H1 (cell line): ENCODE measurements around the gene NEUROG1. TPM values are rescaled to one million over a fixed set of nuclear protein-coding genes. Genes with fewer than 3 reads are reported as not detected.

Experiments
- CTCF ChIA-PET: fragments of 300-600 bp; sonication (Branson Sonifier 250); formaldehyde crosslinking; loops from one replicate; lab custom pipeline; 2021; ENCODE audit not compliant: partially characterized antibody; lab: Charles Lee
- POLR2A ChIA-PET: fragments of 300-600 bp; sonication (Branson Sonifier 250); formaldehyde crosslinking; loops from one replicate; lab custom pipeline; 2021; ENCODE audit warnings: inconsistent platforms; ENCODE audit not compliant: partially characterized antibody; lab: Charles Lee
- DNase-seq, 2 experiments: peaks; one replicate each; pipeline versions ENCODE4 v3.0.0 to v3.0.0-alpha.2; 2010 to 2022; ENCODE audit warnings: low spot score in 2 of 2, low read depth in 1 of 2, mixed read lengths in 1 of 2
- FAIRE-seq: peaks from 2 replicates; lab custom pipeline; 2011; peaks lifted over from hg19 to GRCh38; lab: Jason Lieb, UNC
- H2AFZ ChIP-seq: 2 replicates; pipeline ENCODE4 v1.8.1; 2012; ENCODE audit warnings: low read length, inconsistent platforms
- H2AK5ac ChIP-seq: 2 replicates; pipeline ENCODE4 v1.6.1; 2013; ENCODE audit warnings: low read depth, low read length
- H2BK120ac ChIP-seq: replicated peaks from 2 replicates; pipeline ENCODE3; 2013; ENCODE audit warnings: low read depth, low read length, inconsistent platforms
- H2BK12ac ChIP-seq: 2 replicates; pipeline ENCODE4 v1.6.1; 2013; ENCODE audit warnings: low read depth, low read length
- H2BK15ac ChIP-seq: 2 replicates; pipeline ENCODE4 v1.6.1; 2013; ENCODE audit warnings: low read length
- H2BK20ac ChIP-seq: 2 replicates; pipeline ENCODE4 v1.6.1; 2013; ENCODE audit warnings: low read length
- H2BK5ac ChIP-seq: 2 replicates; pipeline ENCODE4 v1.6.1; 2013; ENCODE audit warnings: low read depth, low read length
- H3K14ac ChIP-seq: 2 replicates; pipeline ENCODE4 v1.6.1; 2013; ENCODE audit warnings: inconsistent platforms; ENCODE audit not compliant: insufficient read length
- H3K18ac ChIP-seq: 2 replicates; pipeline ENCODE4 v1.6.1; 2013; ENCODE audit warnings: low read length; ENCODE audit errors: extremely low read depth
- H3K23ac ChIP-seq: 2 replicates; pipeline ENCODE4 v1.6.1; 2013; ENCODE audit warnings: inconsistent platforms; ENCODE audit not compliant: insufficient read length
- H3K23me2 ChIP-seq: 2 replicates; pipeline ENCODE4 v1.6.1; 2013; ENCODE audit warnings: low read depth, low read length
- H3K27ac ChIP-seq: 2 replicates; pipeline ENCODE4 v1.6.1; 2011; ENCODE audit warnings: low read depth, low read length, inconsistent platforms
- H3K27me3 ChIP-seq, 4 experiments: replicated peaks in 1 of 4; 1 replicate in 1 of 4; 2 replicates in 3 of 4; pipeline versions ENCODE4 v1.6.1 to v1.8.1; 2011 to 2013; ENCODE audit warnings: low read length in 3 of 4, mild to moderate bottlenecking in 3 of 4, inconsistent platforms in 2 of 4, mixed read lengths in 2 of 4, moderate library complexity in 1 of 4; ENCODE audit not compliant: control insufficient read depth in 3 of 4, insufficient read depth in 3 of 4; ENCODE audit errors: extremely low read depth in 1 of 4
- H3K36me3 ChIP-seq, 4 experiments: 2 replicates each; pipeline versions ENCODE4 v1.6.1 to v1.8.1; 2011 to 2013; ENCODE audit warnings: mild to moderate bottlenecking in 4 of 4, low read length in 3 of 4, moderate library complexity in 2 of 4, control low read depth in 1 of 4, inconsistent platforms in 1 of 4; ENCODE audit not compliant: insufficient read depth in 4 of 4, control insufficient read depth in 2 of 4
- H3K4ac ChIP-seq: replicated peaks from 2 replicates; pipeline ENCODE3; 2013; ENCODE audit warnings: low read length, low read depth, mixed read lengths, inconsistent platforms; ENCODE audit not compliant: insufficient read length
- H3K4me1 ChIP-seq, 4 experiments: replicated peaks in 1 of 4; 1 replicate in 1 of 4; 2 replicates in 3 of 4; pipeline versions ENCODE4 v1.6.1 to v1.8.1; 2011 to 2013; ENCODE audit warnings: low read length in 3 of 4, inconsistent platforms in 2 of 4, mixed read lengths in 1 of 4; ENCODE audit not compliant: insufficient read depth in 4 of 4, control insufficient read depth in 3 of 4
- H3K4me2 ChIP-seq, 2 experiments: 2 replicates each; pipeline versions ENCODE4 v1.6.1 to v1.8.1; 2011 to 2013; ENCODE audit warnings: low read depth in 2 of 2, low read length in 2 of 2, control low read depth in 1 of 2, inconsistent platforms in 1 of 2, mild to moderate bottlenecking in 1 of 2; ENCODE audit not compliant: insufficient read depth in 1 of 2
- H3K4me3 ChIP-seq, 4 experiments: fragments of 200-600, 300-600 bp in 1 of 4; sonication (generic), shearing (Covaris generic), sonication (Bioruptor Twin) in 1 of 4; 2 replicates each; pipeline versions ENCODE4 v1.5.1 to v1.8.1; 2011 to 2016; ENCODE audit warnings: low read length in 4 of 4, low read depth in 3 of 4, control low read depth in 2 of 4, inconsistent platforms in 2 of 4, mild to moderate bottlenecking in 2 of 4, mixed read lengths in 1 of 4, moderate library complexity in 1 of 4; ENCODE audit not compliant: insufficient read depth in 2 of 4; ENCODE audit errors: extremely low read depth in 1 of 4
- H3K56ac ChIP-seq: replicated peaks from 2 replicates; pipeline ENCODE3; 2013; ENCODE audit warnings: low read depth, mild to moderate bottlenecking, mixed read lengths, low read length, inconsistent platforms; ENCODE audit not compliant: insufficient read length
- H3K79me1 ChIP-seq: 2 replicates; pipeline ENCODE4 v1.6.1; 2013; ENCODE audit warnings: low read depth, low read length, control low read depth
- H3K79me2 ChIP-seq, 2 experiments: 2 replicates each; pipeline versions ENCODE4 v1.6.1 to v1.8.1; 2012 to 2013; ENCODE audit warnings: low read length in 2 of 2, mild to moderate bottlenecking in 2 of 2, inconsistent platforms in 1 of 2; ENCODE audit not compliant: insufficient read depth in 2 of 2, control insufficient read depth in 1 of 2
- H3K9ac ChIP-seq, 4 experiments: replicated peaks in 1 of 4; 1 replicate in 1 of 4; 2 replicates in 3 of 4; pipeline versions ENCODE4 v1.6.1 to v1.8.1; 2011 to 2013; ENCODE audit warnings: low read depth in 3 of 4, low read length in 3 of 4, control low read depth in 2 of 4, mild to moderate bottlenecking in 2 of 4, moderate library complexity in 2 of 4, inconsistent platforms in 1 of 4; ENCODE audit errors: extremely low read depth in 1 of 4
- H3K9me3 ChIP-seq, 2 experiments: 2 replicates each; pipeline versions ENCODE4 v1.6.1 to v1.8.1; 2012 to 2013; ENCODE audit warnings: mild to moderate bottlenecking in 2 of 2, moderate library complexity in 2 of 2, control low read depth in 1 of 2, inconsistent platforms in 1 of 2, low read depth in 1 of 2, low read length in 1 of 2, mixed read lengths in 1 of 2; ENCODE audit not compliant: insufficient read depth in 2 of 2
- H4K20me1 ChIP-seq, 2 experiments: replicated peaks in 1 of 2; 2 replicates each; pipeline versions ENCODE3 to v1.8.1; 2011 to 2013; ENCODE audit warnings: inconsistent platforms in 2 of 2, low read length in 2 of 2, mild to moderate bottlenecking in 1 of 2; ENCODE audit not compliant: insufficient read depth in 2 of 2, control insufficient read depth in 1 of 2
- H4K5ac ChIP-seq: 2 replicates; pipeline ENCODE4 v1.6.1; 2013; ENCODE audit warnings: low read length, low read depth, mixed read lengths, inconsistent platforms; ENCODE audit not compliant: insufficient read length
- H4K8ac ChIP-seq: 2 replicates; pipeline ENCODE4 v1.8.0; 2013; ENCODE audit warnings: mild to moderate bottlenecking, moderate library complexity, low read length, inconsistent platforms; ENCODE audit not compliant: insufficient read depth; ENCODE audit errors: extremely low read depth
- H4K91ac ChIP-seq: replicated peaks from 2 replicates; pipeline ENCODE3; 2013; ENCODE audit warnings: low read length, mixed read lengths, inconsistent platforms; ENCODE audit not compliant: insufficient read length
- CHD2 ChIP-seq: IDR thresholded peaks from 2 replicates; pipeline ENCODE4 v1.6.1; 2012; ENCODE audit warnings: low read length, improper control_type of control experiment
- EZH2 ChIP-seq: fragments of 200-600 bp; sonication (generic); IDR thresholded peaks from 2 replicates; pipeline ENCODE4 v1.7.1; 2012; ENCODE audit warnings: low read depth, mild to moderate bottlenecking, moderate library complexity, low read length, inconsistent platforms; ENCODE audit not compliant: severe bottlenecking
- FOSL1 ChIP-seq: IDR thresholded peaks from 2 replicates; pipeline ENCODE4 v1.6.1; 2011; ENCODE audit warnings: mild to moderate bottlenecking, low read depth, low read length, moderate library complexity; ENCODE audit not compliant: insufficient read depth
- KDM4A ChIP-seq: IDR thresholded peaks from one replicate; pipeline ENCODE4 v1.7.1; 2012; ENCODE audit warnings: low read depth, mild to moderate bottlenecking, moderate library complexity, low read length, inconsistent platforms; ENCODE audit not compliant: severe bottlenecking
- POU5F1 ChIP-seq: IDR thresholded peaks from 2 replicates; pipeline ENCODE4 v1.6.1; 2011; ENCODE audit warnings: low read depth, mild to moderate bottlenecking, low read length, moderate library complexity
- RBBP5 ChIP-seq: IDR thresholded peaks from 2 replicates; pipeline ENCODE4 v1.7.1; 2012; ENCODE audit warnings: low read depth, mild to moderate bottlenecking, inconsistent platforms, low read length, moderate library complexity, borderline replicate concordance
- SAP30 ChIP-seq: fragments of 300-600 bp; sonication (generic); IDR thresholded peaks from 2 replicates; pipeline ENCODE4 v1.7.1; 2012; ENCODE audit warnings: low read length, moderate library complexity, mild to moderate bottlenecking, inconsistent platforms; ENCODE audit not compliant: insufficient read depth, insufficient replicate concordance
- SIX5 ChIP-seq: IDR thresholded peaks from 2 replicates; pipeline ENCODE4 v1.6.1; 2011; ENCODE audit warnings: mild to moderate bottlenecking, low read depth, low read length
- SRF ChIP-seq: IDR thresholded peaks from 2 replicates; pipeline ENCODE4 v1.6.1; 2011; ENCODE audit warnings: mild to moderate bottlenecking, low read depth, low read length, moderate library complexity
- TCF12 ChIP-seq: IDR thresholded peaks from 2 replicates; pipeline ENCODE4 v1.6.1; 2011; ENCODE audit warnings: low read depth, mild to moderate bottlenecking, low read length
- ZNF274 ChIP-seq: IDR thresholded peaks from 2 replicates; pipeline ENCODE4 v1.7.0; 2012; ENCODE audit warnings: low read length, borderline replicate concordance; ENCODE audit errors: extremely low read depth
- WGBS, 2 experiments: shearing (Covaris generic) in 1 of 2; methylation state at CpG; one replicate each; pipeline versions ENCODE4 v1.1.6 to v1.1.7; 2013 to 2015; ENCODE audit warnings: low lambda C conversion rate in 2 of 2, mixed read lengths in 2 of 2, inconsistent platforms in 1 of 2, low coverage in 1 of 2, missing lambda C conversion rate in 1 of 2; ENCODE audit not compliant: insufficient replicate concordance in 2 of 2, insufficient coverage in 1 of 2, insufficient read length in 1 of 2; ENCODE audit errors: extremely low coverage in 1 of 2, missing lambda C conversion rate in 1 of 2; 5-methylcytosine and 5-hydroxymethylcytosine counted together
- polyA plus RNA-seq, 7 experiments: library from polyadenylated mRNA; depleted of rRNA in 3 of 7; stranded (reverse) in 5 of 7; unstranded in 2 of 7; fragments of >200 nt in 5 of 7; fragments of 200-250 nt in 2 of 7; gene quantifications; 1 replicate in 5 of 7; 2 replicates in 1 of 7; 4 replicates in 1 of 7; pipeline versions ENCODE4 v1.2.1 to v1.2.3, GENCODE V29; 2011 to 2013; ENCODE audit warnings: missing spikeins in 2 of 7, mixed read lengths in 2 of 7
- total RNA-seq: library from RNA; stranded (reverse); fragmentation: NEBNext Ultra II Directional; extraction: Animal tissue kit (Norgen Biotek cat#: 25700); gene quantifications from 2 replicates; pipeline ENCODE4 v1.2.1, GENCODE V29; 2021

Gene NEUROG1
- total and polyA plus RNA-seq, 2 of the 8 experiments (the other 6 are each of a cell fraction or from before 2014, with no cell fraction given): not detected

- H3K9ac ChIP-seq: no peak overlapping the region
- no peak overlapping the region for H4K8ac ChIP-seq
- H3K79me1 ChIP-seq: no peaks in the 10 kb centered on the region
- no peak overlapping the region for H4K91ac ChIP-seq
- H4K20me1 ChIP-seq: no peaks in the 10 kb centered on the region
- no peak overlapping the region for H3K56ac ChIP-seq
- DNase-seq: no peak
- H2BK12ac ChIP-seq: no peak overlapping the region
- WGBS, 2 experiments: 87% methylated on average over 7 of the region's 7 CpGs; no CpG with 5 or more reads in 1 of the 2 experiments
- H2BK20ac ChIP-seq: no peak overlapping the region
- no peak overlapping the region for H2AK5ac ChIP-seq
- H3K36me3 ChIP-seq: no peaks in the 10 kb centered on the region
- H3K79me2 ChIP-seq: no peaks in the 10 kb centered on the region
- H3K4me3 ChIP-seq: no peak overlapping the region
- no peaks in the 10 kb centered on the region for H3K23me2 ChIP-seq
- peaks cover 0 to 2% (median 0%) of the 10 kb centered on the region in 4 experiments; a peak in 2 of 7 replicates for H3K4me1 ChIP-seq
- POLR2A ChIA-PET: no interaction called here
- no peaks in the 10 kb centered on the region for H3K9me3 ChIP-seq
- no peak overlapping the region for H2BK15ac ChIP-seq
- H3K23ac ChIP-seq: no peak overlapping the region
- H2BK120ac ChIP-seq: no peak overlapping the region
- TF ChIP-seq SAP30 (no peak), RBBP5 (no peak), KDM4A (no peak), SRF (no peak), POU5F1 (no peak), EZH2 (no peak), TCF12 (no peak), FOSL1 (no peak), CHD2 (no peak), SIX5 (no peak), ZNF274 (no peak)
- TF ChIP-seq, all 59 proteins: peak for 0
- no peak overlapping the region for H3K4me2 ChIP-seq
- H2AFZ ChIP-seq: no peak overlapping the region
- no peak overlapping the region for H3K4ac ChIP-seq
- FAIRE-seq: no peak
- H3K27ac ChIP-seq: no peak overlapping the region
- CTCF ChIA-PET: interaction anchor here (1.1 to 11.4 kb wide), 6 partner anchors 13 to 273 kb away, joined by 3 to 778 read pairs (median 103); partner anchors contain the start of genes CXCL14, SLC25A48 and TIFAB
- no peak overlapping the region for H3K18ac ChIP-seq
- peaks cover 1 to 4% (median 2%) of the 10 kb centered on the region in 4 experiments for H3K27me3 ChIP-seq
- H4K5ac ChIP-seq: no peak overlapping the region
- H2BK5ac ChIP-seq: no peak overlapping the region
- no peak overlapping the region for H3K14ac ChIP-seq
Measured at GRCh38 chr5:135556620-135557019, 20.9 kb upstream of the NEUROG1 start.
